ENCODE results near the gene GLRX5.

Gene GLRX5

DNA sequence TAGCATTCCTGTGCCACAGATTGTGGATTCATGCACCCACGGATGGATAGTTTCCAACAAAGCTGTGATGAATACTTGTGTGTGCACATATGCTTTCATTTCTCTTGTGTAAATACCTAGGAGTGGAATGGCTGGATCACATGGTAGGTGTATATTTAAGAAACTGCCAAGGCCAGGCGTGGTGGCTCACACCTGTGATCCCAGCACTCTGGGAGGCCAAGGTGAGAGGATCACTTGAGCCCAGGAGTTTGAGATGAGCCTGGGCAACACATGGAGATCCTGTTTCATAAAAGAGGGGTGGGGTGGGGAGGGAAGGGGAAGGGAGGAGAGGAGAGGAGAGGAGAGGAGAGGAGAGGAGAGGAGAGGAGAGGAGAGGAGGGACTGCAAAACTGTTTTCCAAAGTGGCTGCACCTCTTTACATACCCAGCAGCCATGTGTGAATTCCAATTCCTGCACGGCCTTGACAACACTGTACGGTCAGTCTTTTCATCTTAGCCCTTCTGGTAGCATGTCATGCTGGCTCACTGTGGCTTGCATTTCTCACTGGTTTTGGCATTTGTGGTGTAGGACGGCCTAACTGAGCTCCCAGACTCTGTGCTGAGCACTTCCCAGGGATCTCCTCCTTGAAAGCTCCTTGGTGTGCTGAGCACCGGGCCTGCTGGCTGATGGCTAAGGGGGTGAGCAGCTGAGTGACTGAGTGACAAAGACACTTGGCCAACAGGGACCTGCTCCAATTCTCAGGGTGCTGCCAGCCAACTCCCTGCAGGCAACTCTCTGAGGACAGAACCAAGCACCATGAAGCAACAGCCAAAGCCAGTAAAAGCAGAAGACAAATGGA lies 46.3 kb upstream of the GLRX5 start:
- H3K4me2 ChIP-seq (ENCODE audit: low read length): no peak overlapping the region
- TF ChIP-seq, protein P1, sequence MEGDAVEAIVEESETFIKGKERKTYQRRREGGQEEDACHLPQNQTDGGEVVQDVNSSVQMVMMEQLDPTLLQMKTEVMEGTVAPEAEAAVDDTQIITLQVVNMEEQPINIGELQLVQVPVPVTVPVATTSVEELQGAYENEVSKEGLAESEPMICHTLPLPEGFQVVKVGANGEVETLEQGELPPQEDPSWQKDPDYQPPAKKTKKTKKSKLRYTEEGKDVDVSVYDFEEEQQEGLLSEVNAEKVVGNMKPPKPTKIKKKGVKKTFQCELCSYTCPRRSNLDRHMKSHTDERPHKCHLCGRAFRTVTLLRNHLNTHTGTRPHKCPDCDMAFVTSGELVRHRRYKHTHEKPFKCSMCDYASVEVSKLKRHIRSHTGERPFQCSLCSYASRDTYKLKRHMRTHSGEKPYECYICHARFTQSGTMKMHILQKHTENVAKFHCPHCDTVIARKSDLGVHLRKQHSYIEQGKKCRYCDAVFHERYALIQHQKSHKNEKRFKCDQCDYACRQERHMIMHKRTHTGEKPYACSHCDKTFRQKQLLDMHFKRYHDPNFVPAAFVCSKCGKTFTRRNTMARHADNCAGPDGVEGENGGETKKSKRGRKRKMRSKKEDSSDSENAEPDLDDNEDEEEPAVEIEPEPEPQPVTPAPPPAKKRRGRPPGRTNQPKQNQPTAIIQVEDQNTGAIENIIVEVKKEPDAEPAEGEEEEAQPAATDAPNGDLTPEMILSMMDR (IDR thresholded peaks at IDR 0.05): no peak
- H3K79me2 ChIP-seq: no peaks in the 10 kb centered on the region
- H3K4me3 ChIP-seq (ENCODE audit: low read depth, low read length): no peak overlapping the region
- no peak overlapping the region for H3K9ac ChIP-seq
- no peak overlapping the region for H2AFZ ChIP-seq
- H3K27me3 ChIP-seq (ENCODE audit: control insufficient read depth, insufficient read depth, low read length): no peaks in the 10 kb centered on the region
- no peak overlapping the region for H3K27ac ChIP-seq
- no peaks in the 10 kb centered on the region for H3K36me3 ChIP-seq (ENCODE audit: control insufficient read depth, insufficient read depth, low read length)
- H3K4me1 ChIP-seq: no peaks in the 10 kb centered on the region
- H3K9me3 ChIP-seq (ENCODE audit: control insufficient read depth, low read length): no peaks in the 10 kb centered on the region

DNA sequence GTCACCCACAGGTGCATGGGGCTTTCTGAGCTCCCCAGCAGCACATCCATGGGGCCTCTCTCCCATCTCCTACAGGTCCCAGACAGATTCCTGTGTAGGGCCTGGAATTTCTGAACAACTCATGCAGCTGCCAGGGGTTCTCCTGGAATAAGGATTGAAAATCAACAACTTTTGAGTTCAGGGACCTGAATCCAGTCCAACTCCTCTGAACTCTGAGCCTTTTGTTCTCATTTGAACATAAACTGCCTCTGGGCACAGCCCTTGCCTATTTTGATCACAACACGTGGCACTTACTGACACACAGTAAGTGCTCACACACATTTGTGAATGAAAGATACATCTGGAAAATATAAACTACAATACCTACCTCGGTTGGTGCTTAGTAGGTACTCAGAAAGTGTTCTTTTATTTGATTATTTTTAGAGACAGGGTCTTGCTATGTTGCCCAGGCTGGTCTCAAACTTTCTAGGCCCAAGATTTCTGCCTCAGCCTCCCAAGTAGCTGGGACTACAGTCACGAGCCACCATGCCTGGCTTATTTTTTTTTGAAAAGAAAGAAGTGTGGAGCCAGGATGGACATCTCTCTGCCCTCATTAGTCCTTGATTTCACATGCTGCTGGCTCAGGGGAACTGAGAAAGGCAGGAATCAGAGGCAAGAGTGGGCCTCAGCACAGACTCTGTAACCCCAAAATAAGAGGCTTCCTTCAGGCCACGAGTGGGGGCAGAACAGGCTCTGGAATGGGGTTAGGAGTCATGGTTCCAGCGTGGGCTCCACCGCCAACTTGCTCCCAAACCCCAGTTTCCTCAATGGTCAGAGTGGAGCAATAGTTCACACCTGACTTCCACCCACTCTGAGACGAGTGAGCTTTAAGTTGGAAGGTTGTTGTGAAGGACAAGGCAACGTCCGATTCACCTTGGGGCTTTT lies 45.4 kb upstream of the GLRX5 start:
- no peaks in the 10 kb centered on the region for H3K9me3 ChIP-seq (ENCODE audit: control insufficient read depth, low read length)
- H2AFZ ChIP-seq: no peak overlapping the region
- H3K79me2 ChIP-seq: no peaks in the 10 kb centered on the region
- TF ChIP-seq, protein P1 (IDR thresholded peaks at IDR 0.05): no peak
- no peak overlapping the region for H3K4me3 ChIP-seq (ENCODE audit: low read depth, low read length)
- H3K36me3 ChIP-seq (ENCODE audit: control insufficient read depth, insufficient read depth, low read length): no peaks in the 10 kb centered on the region
- H3K4me1 ChIP-seq: no peaks in the 10 kb centered on the region
- H3K27ac ChIP-seq: no peak overlapping the region
- H3K9ac ChIP-seq: no peak overlapping the region
- no peak overlapping the region for H3K4me2 ChIP-seq (ENCODE audit: low read length)
- no peaks in the 10 kb centered on the region for H3K27me3 ChIP-seq (ENCODE audit: control insufficient read depth, insufficient read depth, low read length)

DNA sequence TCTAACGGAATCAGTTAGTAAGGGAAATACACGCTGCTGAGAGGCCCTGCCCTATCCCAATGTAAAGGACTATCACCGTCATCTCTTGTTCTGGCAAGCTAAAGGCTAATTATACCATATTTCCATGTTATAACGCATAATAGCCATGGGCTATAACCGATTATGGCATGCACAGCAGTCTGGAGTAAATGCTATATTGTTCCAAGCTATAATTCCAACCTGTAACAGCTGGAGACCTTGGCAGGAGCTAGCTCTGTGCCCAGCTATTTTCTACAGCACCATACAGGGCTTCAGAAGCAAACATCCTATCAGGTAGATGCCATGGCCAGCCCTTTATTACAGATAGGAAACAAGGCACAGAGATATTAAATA lies 44.7 kb upstream of the GLRX5 start:
- H3K27me3 ChIP-seq (ENCODE audit: control insufficient read depth, insufficient read depth, low read length): no peaks in the 10 kb centered on the region
- TF ChIP-seq, protein P1 (IDR thresholded peaks at IDR 0.05): no peak
- H3K4me1 ChIP-seq: no peaks in the 10 kb centered on the region
- H3K4me2 ChIP-seq (ENCODE audit: low read length): no peak overlapping the region
- no peaks in the 10 kb centered on the region for H3K79me2 ChIP-seq
- no peaks in the 10 kb centered on the region for H3K36me3 ChIP-seq (ENCODE audit: control insufficient read depth, insufficient read depth, low read length)
- no peak overlapping the region for H3K27ac ChIP-seq
- no peak overlapping the region for H3K9ac ChIP-seq
- no peak overlapping the region for H2AFZ ChIP-seq
- no peak overlapping the region for H3K4me3 ChIP-seq (ENCODE audit: low read depth, low read length)
- H3K9me3 ChIP-seq (ENCODE audit: control insufficient read depth, low read length): no peaks in the 10 kb centered on the region

DNA sequence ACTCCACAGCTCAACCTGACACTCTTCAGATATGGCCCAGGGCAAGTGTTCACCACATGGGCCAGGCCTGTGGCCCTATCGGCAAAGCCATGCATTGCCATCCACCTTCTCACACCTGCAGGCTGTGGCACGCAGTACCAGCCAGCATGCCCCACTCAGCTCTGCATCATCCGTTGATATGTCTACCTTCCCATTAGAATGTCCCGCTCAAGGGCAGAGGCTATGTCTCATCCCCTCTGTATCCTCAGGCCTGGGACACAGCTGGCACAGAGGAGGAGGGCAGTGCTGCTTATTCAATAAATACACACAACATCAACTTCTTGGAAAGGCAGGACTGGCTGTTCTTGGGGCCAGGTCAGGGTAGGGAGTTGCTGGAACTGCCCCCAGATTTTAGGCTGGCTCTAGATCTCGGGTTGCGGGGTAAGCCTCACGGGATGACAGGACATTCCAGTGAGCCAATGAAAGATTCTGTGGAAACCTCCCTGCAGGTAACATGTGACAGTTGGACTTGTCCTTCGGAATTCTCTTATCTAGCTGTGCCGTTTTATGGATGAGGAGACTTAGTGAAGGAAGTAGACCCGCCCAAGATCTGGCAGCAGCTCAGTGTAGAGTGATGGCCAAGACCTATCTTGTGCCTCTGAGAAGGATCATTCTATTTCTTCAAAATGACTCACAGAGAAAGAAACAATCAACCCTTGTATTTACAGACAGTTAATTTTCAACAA lies 44.0 kb upstream of the GLRX5 start:
- no peaks in the 10 kb centered on the region for H3K9me3 ChIP-seq (ENCODE audit: control insufficient read depth, low read length)
- no peaks in the 10 kb centered on the region for H3K27me3 ChIP-seq (ENCODE audit: control insufficient read depth, insufficient read depth, low read length)
- no peak overlapping the region for H3K9ac ChIP-seq
- no peak overlapping the region for H3K27ac ChIP-seq
- no peak overlapping the region for H3K4me3 ChIP-seq (ENCODE audit: low read depth, low read length)
- TF ChIP-seq, protein P1 (IDR thresholded peaks at IDR 0.05): no peak
- H3K4me1 ChIP-seq: no peaks in the 10 kb centered on the region
- no peaks in the 10 kb centered on the region for H3K36me3 ChIP-seq (ENCODE audit: control insufficient read depth, insufficient read depth, low read length)
- no peaks in the 10 kb centered on the region for H3K79me2 ChIP-seq
- H3K4me2 ChIP-seq (ENCODE audit: low read length): no peak overlapping the region
- H2AFZ ChIP-seq: no peak overlapping the region

Measured in parathyroid adenoma (tissue), 2 donors.